HFF-Myc (cell line): ENCODE data around the gene ADCY3.

Source experiments
- DNase-seq: peaks from one replicate; pipeline ENCODE4 v3.0.0-alpha.2; 2011; ENCODE audit warnings: low read depth; ENCODE audit errors: extremely low read depth
- H3K4me3 ChIP-seq: replicated peaks from 2 replicates; pipeline ENCODE4 v1.5.1; 2011; ENCODE audit warnings: low read depth, mild to moderate bottlenecking, control low read depth, low read length
- CTCF ChIP-seq: IDR thresholded peaks from 2 replicates; pipeline ENCODE4 v1.5.1; 2012; ENCODE audit warnings: mild to moderate bottlenecking, low read depth, low read length, control low read depth; ENCODE audit errors: missing control alignments

ADCY3 gene

GRCh38 chr2:24928036-24928435, 8.0 kb upstream of the ADCY3 start:
- no peak overlapping the region for H3K4me3 ChIP-seq
- no peak for DNase-seq
- TF ChIP-seq CTCF: no peak

GRCh38 chr2:24926602-24927252, 6.7 kb upstream of the ADCY3 start:
- no peak overlapping the region for H3K4me3 ChIP-seq
- TF ChIP-seq CTCF: no peak
- DNase-seq: no peak

GRCh38 chr2:24926220-24926601, 6.2 kb upstream of the ADCY3 start:
- H3K4me3 ChIP-seq: no peak overlapping the region
- no peak for TF ChIP-seq CTCF
- no peak for DNase-seq

DNA sequence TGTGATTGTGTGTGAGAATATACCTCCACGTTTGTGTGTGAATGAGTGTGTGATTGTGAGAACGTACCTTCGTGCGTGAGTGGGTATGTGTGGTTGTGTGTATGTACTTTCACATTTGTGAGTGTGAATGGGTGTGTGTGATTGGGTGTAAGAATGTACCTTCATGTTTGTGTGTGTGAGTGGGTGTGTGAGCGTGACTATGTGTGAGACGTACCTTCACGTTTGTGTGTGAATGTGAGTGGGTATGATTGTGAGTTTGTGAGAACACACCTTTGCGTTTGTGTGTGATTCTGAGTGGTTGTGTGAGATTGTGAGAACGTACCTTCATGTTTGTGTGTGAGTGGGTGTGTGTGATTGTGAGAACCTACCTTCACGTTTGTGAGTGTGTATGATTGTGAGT, 5.8 kb upstream of the ADCY3 start:
- no peak for TF ChIP-seq CTCF
- H3K4me3 ChIP-seq: no peak overlapping the region
- DNase-seq: no peak

DNA sequence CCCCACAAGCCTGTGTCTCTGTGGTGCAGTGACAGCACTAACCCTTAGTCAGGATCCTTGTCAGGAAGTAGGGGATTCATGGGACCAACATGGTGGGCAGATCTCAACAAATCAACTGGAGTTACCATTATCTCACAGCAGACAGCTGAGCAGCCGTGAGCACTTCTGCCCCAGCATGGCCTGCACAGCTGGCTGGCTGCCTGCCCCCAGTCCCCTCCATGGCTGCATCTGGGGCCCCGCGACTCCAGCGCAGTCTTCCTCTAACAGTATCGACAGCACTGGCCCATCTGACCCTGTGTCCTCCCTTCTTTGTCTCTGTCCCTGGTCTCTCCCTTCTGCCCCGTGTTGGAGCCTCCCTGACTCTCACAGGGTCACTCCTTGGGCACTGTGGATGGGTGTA, 4.7 kb upstream of the ADCY3 start:
- DNase-seq: no peak
- H3K4me3 ChIP-seq: no peak overlapping the region
- no peak for TF ChIP-seq CTCF

GRCh38 chr2:24924266-24924665, 4.2 kb upstream of the ADCY3 start:
- DNase-seq: no peak
- H3K4me3 ChIP-seq: no peak overlapping the region
- TF ChIP-seq CTCF: no peak

GRCh38 chr2:24923106-24923505, 3.1 kb upstream of the ADCY3 start:
- no peak overlapping the region for H3K4me3 ChIP-seq
- DNase-seq: no peak
- TF ChIP-seq CTCF: no peak
